HG02884 (cell line): Measurements from ENCODE around the gene RNU1-1.
"Not testable (repeated sequence)": the region's sequence is repeated elsewhere in the genome, so short reads cannot be mapped to it uniquely, and the experiment has no call there.

ENCODE experiments used
- ATAC-seq: cut with Tn5 transposase; IDR thresholded peaks from one replicate; pipeline ENCODE4 v1.9.1; 2021; ENCODE audit warnings: mild to moderate bottlenecking, moderate library complexity; ENCODE audit not compliant: unreplicated experiment

RNU1-1 gene

GRCh38 chr1:16498047-16498446, 16.0 kb downstream of the RNU1-1 start:
- ATAC-seq = not testable (repeated sequence)

GRCh38 chr1:16497474-16497904, 16.6 kb downstream of the RNU1-1 start:
- not testable (repeated sequence) for ATAC-seq

DNA sequence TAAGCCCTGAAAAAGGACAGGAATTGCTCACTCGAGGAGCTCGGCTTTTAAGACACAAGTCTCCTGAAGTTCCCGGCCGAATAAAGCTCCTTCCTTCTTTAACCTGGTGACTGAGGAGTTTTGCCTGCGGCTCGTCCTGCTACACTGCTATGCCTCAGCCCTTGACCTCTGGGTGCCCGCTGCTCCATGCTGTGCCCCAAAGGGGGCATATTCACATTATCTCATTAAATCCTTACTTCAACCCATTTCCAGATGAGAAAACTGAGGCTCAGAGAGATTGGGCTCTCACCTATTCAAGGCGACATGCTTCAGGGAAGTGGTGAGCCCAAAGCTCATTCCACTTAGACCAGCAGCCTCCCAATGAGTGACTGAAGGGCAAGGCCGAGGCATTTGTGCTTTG, 20.4 kb downstream of the RNU1-1 start:
- not testable (repeated sequence) for ATAC-seq

GRCh38 chr1:16492937-16493336, 21.1 kb downstream of the RNU1-1 start:
- ATAC-seq = not testable (repeated sequence)

GRCh38 chr1:16491056-16491675, 22.9 kb downstream of the RNU1-1 start:
- no peak for ATAC-seq

- ATAC-seq = not testable (repeated sequence)
Observed at GRCh38 chr1:16489195-16489880, 24.7 kb downstream of the RNU1-1 start.

- not testable (repeated sequence) for ATAC-seq
Observed at GRCh38 chr1:16487011-16487410, 27.1 kb downstream of the RNU1-1 start.

GRCh38 chr1:16486316-16486715, 27.8 kb downstream of the RNU1-1 start:
- ATAC-seq = not testable (repeated sequence)

GRCh38 chr1:16484931-16485330, 29.2 kb downstream of the RNU1-1 start:
- ATAC-seq = no peak

GRCh38 chr1:16484501-16484835, 29.6 kb downstream of the RNU1-1 start:
- no peak for ATAC-seq

DNA sequence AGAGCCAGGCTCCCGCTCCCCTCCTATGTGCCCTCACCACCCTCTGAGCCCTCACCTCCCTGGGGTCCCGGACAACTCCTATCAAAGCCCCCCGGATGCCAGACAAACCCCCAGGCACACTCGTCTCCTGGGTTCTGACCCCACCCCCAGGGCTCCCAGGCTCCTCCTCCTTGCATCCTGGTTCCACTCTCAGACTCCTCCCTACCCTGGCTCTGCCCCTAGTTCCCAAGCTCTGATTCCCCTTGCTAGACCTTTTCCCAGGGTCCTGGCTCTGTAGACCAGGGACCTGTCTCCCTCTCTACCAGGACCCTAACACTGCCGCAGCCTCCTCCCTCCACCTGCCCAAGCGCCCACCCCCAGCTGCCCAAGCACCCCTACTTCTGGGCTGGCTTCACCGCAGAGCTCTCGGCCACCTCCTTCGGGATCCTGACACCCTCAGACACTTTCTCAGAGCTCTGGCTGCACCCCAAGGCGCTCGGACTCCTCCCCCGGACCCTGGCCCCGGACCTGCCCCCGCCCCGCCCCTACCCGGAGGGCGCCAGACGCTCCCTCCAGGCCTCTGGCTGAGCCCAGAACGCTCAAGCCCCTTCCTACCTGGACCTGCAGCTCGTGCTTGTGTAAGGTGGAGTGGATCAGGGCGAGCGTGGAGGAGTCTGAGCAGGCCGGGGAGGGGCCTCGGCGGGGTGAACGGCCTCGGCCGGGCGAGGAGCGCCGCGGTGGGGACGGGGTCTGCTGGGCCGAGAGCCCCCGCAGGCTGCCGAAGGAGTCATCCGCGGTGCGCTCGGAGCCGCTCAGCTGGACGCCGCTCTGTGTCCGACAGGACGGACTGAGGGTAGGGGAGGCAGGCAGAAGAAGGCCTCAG, 30.2 kb downstream of the RNU1-1 start:
- ATAC-seq = not testable (repeated sequence)

DNA sequence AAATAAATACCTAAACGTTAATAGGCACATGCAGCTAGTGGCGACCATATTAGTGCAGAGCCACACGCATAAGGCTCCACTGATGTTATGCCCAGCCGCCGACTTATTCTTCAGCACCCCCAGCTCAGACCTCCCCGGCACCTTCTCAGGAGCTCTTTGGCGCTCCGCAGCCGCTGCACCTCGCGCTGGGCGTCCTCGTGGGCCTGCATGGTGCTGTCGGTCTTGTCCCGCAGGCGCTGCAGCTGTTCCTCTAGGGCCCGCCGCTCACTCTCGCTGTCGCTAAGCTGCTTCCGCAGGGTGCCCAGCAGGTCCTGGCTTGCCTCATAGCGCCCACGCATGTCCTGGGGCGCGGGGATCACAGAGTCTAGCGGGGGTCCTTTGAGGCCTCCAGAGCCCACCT, 30.9 kb downstream of the RNU1-1 start:
- not testable (repeated sequence) for ATAC-seq

DNA sequence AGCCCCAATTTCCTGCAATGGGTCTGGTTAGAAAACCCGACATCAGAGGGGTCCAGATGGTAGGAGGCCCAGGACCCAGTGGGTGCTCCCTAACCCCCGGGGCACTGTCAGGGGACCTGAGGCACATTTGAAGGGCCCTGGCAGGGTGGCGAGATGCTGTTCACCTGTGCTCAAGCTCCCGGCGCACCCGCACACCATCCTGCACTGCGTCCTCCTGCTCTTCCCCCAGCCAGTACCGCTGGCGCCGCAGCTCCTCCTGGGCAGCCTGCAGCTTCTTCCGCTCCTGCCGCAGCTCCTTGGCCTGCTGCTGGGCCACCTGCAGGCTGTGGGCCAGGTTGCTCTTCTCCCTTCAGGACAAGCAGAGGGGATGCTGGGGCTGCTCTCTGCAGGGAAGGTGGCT, 36.0 kb downstream of the RNU1-1 start:
- ATAC-seq = no peak

DNA sequence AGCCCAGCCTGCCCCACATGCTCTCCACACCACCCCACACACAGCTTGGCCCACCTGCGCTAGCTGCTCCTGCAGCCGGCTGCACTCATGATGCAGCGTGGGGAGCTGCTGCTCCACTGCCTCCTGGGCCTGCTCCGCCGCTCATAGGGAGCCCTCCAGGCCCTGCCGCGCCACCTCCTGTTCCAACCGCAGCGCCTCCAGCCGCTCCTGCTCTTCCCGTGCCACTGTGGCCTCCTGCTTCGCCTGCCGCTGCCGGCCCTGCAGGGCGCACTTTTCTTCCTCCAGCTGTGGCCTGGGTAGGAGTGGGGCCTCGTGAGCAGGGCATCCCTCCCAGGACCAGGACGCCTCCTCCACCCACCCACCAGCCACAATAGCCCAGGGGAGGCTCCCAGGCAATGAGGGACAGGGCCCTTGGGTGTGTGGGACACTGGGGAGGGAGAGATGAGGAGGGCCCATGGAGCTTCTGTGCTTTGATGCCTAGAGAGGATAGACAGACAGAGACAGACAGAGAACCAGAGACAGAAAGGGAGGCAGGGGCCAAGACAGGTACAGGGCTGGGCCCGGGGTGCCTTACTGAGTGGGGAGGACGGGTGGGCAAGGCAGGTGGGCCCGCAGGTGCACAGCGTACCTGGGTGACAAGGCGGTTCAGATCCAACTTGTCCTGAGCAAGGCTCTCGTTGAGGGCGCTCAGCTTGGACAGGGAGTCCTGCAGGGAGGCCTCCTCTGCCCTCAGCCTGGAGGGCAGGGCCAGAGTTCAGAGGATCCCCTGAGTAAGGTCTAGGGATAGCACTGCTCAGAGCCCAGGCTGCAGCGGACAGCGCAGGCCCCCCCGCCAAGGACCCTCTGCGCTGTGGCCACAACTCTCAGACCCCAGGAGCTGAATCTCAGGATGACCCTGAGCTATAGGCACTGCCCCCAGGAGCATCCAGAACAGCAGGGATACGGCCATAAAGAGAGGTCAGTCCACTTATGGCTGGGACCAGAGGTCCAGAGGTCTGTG, 38.0 kb downstream of the RNU1-1 start:
- not testable (repeated sequence) for ATAC-seq

GRCh38 chr1:16474891-16475290, 39.2 kb downstream of the RNU1-1 start:
- ATAC-seq = not testable (repeated sequence)

- no peak for ATAC-seq
Observed at GRCh38 chr1:16474166-16474800, 39.8 kb downstream of the RNU1-1 start.

GRCh38 chr1:16468558-16468957, 45.5 kb downstream of the RNU1-1 start:
- no peak for ATAC-seq

DNA sequence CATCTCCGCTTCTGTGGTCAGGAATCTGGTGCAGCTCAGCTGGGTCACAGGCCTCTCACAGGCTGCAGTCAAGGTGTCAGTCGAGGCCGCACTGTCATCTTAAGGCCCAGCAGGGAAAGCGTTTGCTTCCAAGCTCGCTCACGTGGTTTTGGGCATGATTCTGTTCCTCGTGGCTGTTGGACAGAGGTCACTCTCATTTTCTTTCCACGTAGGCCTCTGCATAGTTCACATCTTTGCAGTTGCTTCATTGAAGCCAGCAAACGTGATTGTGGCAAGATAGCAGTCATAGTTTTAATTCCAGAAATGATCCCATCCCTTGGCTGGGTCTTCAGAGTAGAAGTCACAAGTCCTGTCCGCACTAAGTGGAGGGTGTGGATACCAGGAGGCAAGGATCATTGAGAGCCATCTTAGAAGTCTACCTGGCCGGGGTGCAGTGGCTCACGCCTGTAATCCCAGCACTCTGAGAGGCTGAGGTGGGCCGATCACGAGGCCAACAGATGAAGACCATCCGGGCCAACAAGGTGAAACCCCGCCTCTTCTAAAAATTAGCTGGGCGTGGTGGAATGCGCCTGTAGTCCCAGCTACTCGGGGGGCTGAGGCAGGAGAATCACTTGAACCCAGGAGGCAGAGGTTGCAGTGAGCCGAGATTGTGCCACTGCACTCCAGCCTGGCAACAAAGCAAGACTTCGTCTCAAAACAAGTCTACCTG, 49.0 kb downstream of the RNU1-1 start:
- ATAC-seq = no peak
